Left ventricle myocardium superior (tissue), 1 donor: ENCODE measurements around the gene PBX3. TPM values are rescaled to one million over a fixed set of nuclear protein-coding genes. Genes with fewer than 3 reads are reported as not detected.

Experiments
- ATAC-seq: fragments of 200-7000 bp; cut with Tn5 transposase; one replicate; pipeline ENCODE4 v1.9.1; 2020; ENCODE audit warnings: mild to moderate bottlenecking, moderate library complexity
- DNase-seq: peaks from one replicate; pipeline ENCODE4 v3.0.0-alpha.2; 2020
- intact Hi-C: fragments of 100-400 bp; cut with micrococcal nuclease; formaldehyde crosslinking; loops from one replicate; pipeline ENCODE4 v1.11.0; 2022
- total RNA-seq: library from RNA; stranded (reverse); fragmentation: NEBNext Ultra II Directional; extraction: Animal tissue kit (Norgen Biotek cat#: 25700); gene quantifications from one replicate; pipeline ENCODE4 v1.2.1, GENCODE V29; 2021
- donor health status: DM: no; HTN: yes; CAD: no; lungs with severe emphysema.

The PBX3 gene
- total RNA-seq, 1 donor from 2014 or later, result 50.4 TPM

GRCh38 chr9:125850106-125850632 is 103.0 kb downstream of the PBX3 start:
- ATAC-seq (no peak), DNase-seq (no peak)
- intact Hi-C loops, result no loop called here

GRCh38 chr9:125850763-125851162 is 103.6 kb downstream of the PBX3 start:
- intact Hi-C loops, result no loop called here
- DNase-seq, result no peak
- ATAC-seq, result no peak

DNA sequence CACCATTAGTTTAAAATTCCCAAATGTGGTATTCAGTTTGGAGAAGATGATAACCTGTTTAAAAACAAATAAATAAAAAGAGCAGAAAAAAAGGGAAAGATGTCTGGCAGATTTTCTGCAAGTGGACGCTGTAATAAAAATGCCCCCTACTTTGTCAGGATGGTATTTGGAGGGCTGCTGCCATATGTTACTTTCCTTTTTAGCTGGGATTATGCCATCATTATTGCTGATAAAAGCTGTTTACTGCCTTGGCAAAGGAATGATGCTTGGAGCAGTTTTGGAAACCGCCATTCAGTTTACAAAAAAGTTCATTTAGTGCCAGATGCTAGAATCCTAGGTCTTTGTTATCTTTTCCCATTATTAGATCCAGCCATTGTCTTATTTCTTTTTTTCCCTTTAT is 104.8 kb downstream of the PBX3 start:
- intact Hi-C loops, result no loop called here
- DNase-seq, result no peak
- ATAC-seq, result no peak

DNA sequence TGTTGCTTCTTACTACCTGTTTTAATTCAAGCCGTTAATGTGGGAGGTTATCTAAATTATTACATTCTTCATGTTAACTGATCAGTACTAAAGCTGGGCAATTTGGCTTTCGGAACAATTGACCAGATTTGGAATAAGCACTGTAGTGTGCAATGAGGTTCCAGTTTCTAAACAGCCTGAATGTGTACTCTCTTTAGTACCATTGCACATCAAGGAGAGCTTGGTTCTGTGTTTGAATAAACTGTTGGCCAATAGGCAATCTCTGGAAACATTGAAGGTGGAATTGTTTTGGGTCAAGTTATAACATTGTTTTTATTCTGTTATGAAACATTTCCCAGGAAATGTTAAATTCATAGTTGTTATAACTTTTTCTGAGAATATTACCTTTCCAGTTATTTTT is 105.2 kb downstream of the PBX3 start:
- DNase-seq (no peak), ATAC-seq (no peak)
- intact Hi-C loops, result no loop called here

GRCh38 chr9:125854553-125855275 is 107.5 kb downstream of the PBX3 start:
- intact Hi-C loops, result no loop called here
- ATAC-seq (no peak), DNase-seq (no peak)

DNA sequence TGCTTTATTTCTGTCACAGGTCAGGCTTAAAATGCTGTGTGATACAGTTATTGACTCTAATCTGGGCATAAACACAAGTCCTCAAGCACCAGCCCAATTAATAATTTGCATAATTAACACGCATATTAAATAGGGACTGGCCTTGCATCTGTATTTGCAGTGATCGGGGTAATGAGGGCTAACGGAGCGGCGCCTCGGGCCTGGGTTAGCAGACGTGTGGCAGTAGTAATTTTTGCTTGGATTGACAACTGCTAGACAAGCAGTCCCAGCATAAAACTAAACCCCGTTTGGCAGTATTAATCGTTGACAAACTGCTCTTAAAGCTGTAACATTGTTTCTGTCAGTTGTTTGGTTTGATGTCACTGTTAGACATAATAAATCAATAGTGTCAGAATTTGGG is 109.2 kb downstream of the PBX3 start:
- no peak for ATAC-seq
- intact Hi-C loops, result no loop called here
- DNase-seq, result no peak

- DNase-seq, result no peak
- intact Hi-C loops, result no loop called here
- ATAC-seq, result no peak
These were observed 114.4 kb downstream of the PBX3 start for GRCh38 chr9:125861405-125862058.

- intact Hi-C loops, result no loop called here
- DNase-seq (no peak), ATAC-seq (no peak)
These were observed 116.8 kb downstream of the PBX3 start for GRCh38 chr9:125863923-125864322.

- no peak for DNase-seq
- intact Hi-C loops, result no loop called here
- ATAC-seq, result no peak
These were observed 120.7 kb downstream of the PBX3 start for GRCh38 chr9:125867751-125868415.

DNA sequence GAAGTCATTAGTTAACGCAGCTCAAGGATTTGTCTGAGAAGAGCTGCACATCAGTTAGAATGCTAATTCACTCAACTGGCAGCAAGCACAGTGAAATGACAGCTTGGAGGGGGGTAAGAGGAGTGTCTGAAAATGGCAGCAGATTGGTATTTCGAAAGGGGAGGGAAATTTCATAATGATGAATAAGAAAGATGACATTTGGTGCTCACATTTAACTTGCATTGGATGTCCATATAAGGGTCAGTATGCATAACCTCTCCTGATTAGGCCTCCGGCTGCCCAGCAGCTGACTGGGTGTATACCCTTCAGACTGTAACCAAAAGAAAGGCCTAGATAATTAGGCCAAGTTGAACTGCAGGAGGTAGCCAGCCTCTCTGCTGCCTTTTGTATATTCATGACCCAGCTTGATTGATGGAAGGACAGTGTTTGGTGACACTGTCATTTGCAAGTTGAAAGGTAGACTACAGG is 131.0 kb downstream of the PBX3 start:
- intact Hi-C loops, result no loop called here
- DNase-seq (no peak), ATAC-seq (no peak)

GRCh38 chr9:125881042-125881441 is 133.9 kb downstream of the PBX3 start:
- intact Hi-C loops, result no loop called here
- ATAC-seq, result no peak
- DNase-seq, result no peak

GRCh38 chr9:125883565-125884217 is 136.5 kb downstream of the PBX3 start:
- ATAC-seq (peak; percentile 57), DNase-seq (no peak)
- intact Hi-C loops, result no loop called here

DNA sequence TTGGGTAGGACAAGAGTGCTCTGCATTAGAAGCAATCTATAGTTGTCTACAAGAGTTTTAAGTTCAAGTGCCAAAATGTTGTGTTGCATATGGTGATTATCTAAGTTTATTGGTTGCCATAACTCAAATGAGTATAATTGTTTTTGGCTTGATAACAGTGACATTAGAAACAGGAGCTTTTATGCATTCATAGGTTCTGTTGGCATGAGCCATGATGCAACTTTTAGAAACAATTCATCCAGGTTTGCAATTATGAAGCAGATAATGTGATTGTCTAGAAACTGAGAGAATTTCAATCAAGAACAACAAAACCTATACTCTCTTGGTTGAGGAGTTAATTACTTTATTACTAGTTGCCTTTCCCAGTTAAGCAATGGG is 137.0 kb downstream of the PBX3 start:
- no peak for ATAC-seq
- intact Hi-C loops, result no loop called here
- no peak for DNase-seq

- ATAC-seq, result no peak
- intact Hi-C loops, result no loop called here
- DNase-seq, result no peak
These were observed 138.3 kb downstream of the PBX3 start for GRCh38 chr9:125885405-125886034.

DNA sequence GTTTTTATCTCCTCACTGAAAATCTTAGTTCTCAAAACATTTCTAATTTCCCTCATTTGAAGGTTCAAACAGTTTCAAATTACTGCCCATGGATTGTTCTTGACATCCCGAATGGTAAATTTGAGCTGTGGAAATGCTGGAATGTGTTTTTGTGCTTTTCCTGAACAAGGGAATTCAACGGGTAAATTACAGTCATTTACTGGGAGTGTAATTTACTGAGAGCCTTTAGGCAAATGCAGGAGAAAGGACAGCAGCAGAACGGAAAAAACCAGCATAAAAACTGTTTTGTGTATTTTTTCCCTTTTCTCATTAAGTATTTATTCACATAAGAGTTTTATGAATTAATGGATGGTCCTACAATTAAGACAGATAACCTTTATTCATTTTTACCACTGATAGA is 139.2 kb downstream of the PBX3 start:
- ATAC-seq (no peak), DNase-seq (no peak)
- intact Hi-C loops, result no loop called here

- intact Hi-C loops, result no loop called here
- ATAC-seq (no peak), DNase-seq (no peak)
These were observed 140.0 kb downstream of the PBX3 start for GRCh38 chr9:125887172-125887571.

DNA sequence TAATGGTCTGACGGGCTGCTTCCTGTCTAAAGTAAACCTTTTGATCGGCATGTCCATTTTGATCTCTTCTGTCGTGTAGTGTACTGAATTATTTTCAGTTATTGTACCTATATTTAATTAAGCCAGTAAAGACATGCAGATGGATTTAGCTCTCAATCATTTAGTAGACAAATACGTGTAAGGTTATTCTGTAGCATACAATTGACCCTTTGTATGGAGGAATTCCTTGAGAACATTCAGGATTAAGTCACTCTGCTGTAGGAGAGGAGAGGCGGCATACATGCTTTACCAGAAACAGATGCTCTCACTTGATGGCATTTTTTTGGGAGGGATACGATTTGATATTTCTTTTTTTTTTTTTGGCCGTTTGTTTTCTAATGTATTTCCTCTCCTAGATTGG is 141.0 kb downstream of the PBX3 start:
- intact Hi-C loops, result no loop called here
- no peak for ATAC-seq
- DNase-seq, result no peak

- peak; percentile 84 for ATAC-seq
- DNase-seq, result peak; percentile 64
- intact Hi-C loops, result no loop called here
These were observed 141.9 kb downstream of the PBX3 start for GRCh38 chr9:125889112-125889475.
